Effector CD4-positive, alpha-beta T cell (primary cell): ENCODE data around the gene RMRP.

Source experiments
- DNase-seq: peaks from one replicate; pipeline ENCODE4 v3.0.0-alpha.2; 2020

RMRP gene

DNA sequence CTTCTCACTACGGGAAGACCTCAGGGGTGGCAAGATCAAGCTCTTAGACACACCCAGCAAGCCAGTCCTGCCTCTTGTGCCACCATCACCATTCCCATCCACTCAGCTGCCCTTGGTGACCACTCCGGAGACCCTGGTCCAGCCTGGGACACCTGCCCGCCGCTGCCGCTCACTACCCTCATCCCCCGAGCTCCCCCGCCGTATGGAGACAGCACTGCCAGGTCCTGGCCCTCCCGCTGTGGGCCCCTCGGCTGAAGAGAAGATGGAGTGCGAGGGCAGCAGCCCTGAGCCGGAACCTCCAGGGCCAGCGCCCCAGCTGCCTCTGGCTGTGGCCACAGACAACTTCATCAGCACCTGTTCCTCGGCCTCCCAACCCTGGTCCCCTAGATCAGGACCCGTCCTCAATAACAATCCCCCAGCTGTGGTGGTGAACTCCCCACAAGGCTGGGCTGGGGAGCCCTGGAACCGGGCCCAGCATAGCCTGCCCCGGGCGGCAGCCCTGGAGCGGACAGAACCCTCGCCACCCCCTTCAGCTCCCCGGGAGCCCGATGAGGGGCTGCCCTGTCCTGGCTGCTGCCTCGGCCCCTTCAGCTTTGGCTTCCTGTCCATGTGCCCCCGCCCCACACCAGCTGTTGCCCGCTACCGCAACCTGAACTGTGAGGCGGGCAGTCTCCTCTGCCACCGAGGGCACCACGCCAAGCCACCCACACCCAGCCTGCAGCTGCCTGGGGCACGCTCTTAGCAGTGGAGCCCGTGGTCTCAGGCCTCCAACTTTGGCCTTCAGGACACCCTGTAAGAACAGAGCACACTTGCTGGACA, 48.6 kb downstream of the RMRP start:
- DNase-seq = no peak

DNA sequence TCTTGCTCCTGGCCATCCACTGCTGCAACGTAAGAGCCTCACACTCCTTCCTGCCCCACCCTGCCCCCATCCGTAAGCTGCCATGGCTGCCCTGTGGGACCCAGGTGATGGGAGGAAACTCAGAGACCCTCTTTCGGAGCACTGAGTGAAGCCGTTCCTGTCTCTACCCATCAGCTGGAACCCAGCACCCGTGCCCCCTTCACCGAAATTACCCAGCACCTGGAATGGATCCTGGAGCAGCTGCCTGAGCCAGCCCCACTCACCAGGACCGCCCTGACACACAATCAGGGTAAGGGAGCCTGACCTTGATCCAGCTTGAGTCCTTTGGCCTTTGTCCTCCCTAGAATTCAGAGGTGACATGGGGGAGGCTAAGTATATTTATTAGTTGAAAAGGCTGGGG, 49.6 kb downstream of the RMRP start:
- no peak for DNase-seq
